Fibroblast of the aortic adventitia (primary cell): ENCODE results near the gene PARD6B. TPM values are rescaled to one million over a fixed set of nuclear protein-coding genes. Genes with fewer than 3 reads are reported as not detected.
"Not testable (repeated sequence)": the region's sequence is repeated elsewhere in the genome, so short reads cannot be mapped to it uniquely, and the experiment has no call there.

Experiments
- DNase-seq: peaks from one replicate; pipeline ENCODE4 v3.0.0-alpha.2; 2010; ENCODE audit warnings: low read depth
- H3K4me3 ChIP-seq: 2 replicates; pipeline ENCODE4 v1.5.1; 2011; ENCODE audit warnings: low read depth, mild to moderate bottlenecking, control low read depth, low read length, moderate library complexity
- CTCF ChIP-seq: IDR thresholded peaks from 2 replicates; pipeline ENCODE4 v1.5.1; 2011; ENCODE audit warnings: mild to moderate bottlenecking, low read length, control low read depth, inconsistent platforms; ENCODE audit not compliant: insufficient read depth
- total RNA-seq: library from RNA; depleted of rRNA; stranded (reverse); fragments of >200 nt; gene quantifications from 2 replicates; pipeline ENCODE4 v1.2.3, GENCODE V29; 2012; ENCODE audit warnings: low replicate concordance

Gene PARD6B
- total RNA-seq, 1 donor = 1.5 TPM

- no peak for DNase-seq
- no peak for TF ChIP-seq CTCF
- peak overlapping the region; percentile 49 for H3K4me3 ChIP-seq
These were observed 62.9 kb downstream of the PARD6B start for GRCh38 chr20:50794181-50794845.

- TF ChIP-seq CTCF = peak; percentile 62
- H3K4me3 ChIP-seq = peak within 1 kb of the TSS; percentile 78
- peak; percentile 70 for DNase-seq
These were observed 63.7 kb downstream of the PARD6B start, which contains the start of gene BCAS4 for GRCh38 chr20:50794846-50795634. TSS of gene BCAS4 (plus strand) at chr20:50795061. CDS start at chr20:50795084, 23 bp downstream.

- TF ChIP-seq CTCF = no peak
- DNase-seq = no peak
- H3K4me3 ChIP-seq = no peak overlapping the region
These were observed 65.8 kb downstream of the PARD6B start for GRCh38 chr20:50797142-50797541.

- TF ChIP-seq CTCF = no peak
- no peak for DNase-seq
- no peak overlapping the region for H3K4me3 ChIP-seq
These were observed 67.3 kb downstream of the PARD6B start for GRCh38 chr20:50798650-50799049.

- no peak overlapping the region for H3K4me3 ChIP-seq
- DNase-seq = no peak
- no peak for TF ChIP-seq CTCF
These were observed 68.0 kb downstream of the PARD6B start for GRCh38 chr20:50799176-50799889.

- no peak overlapping the region for H3K4me3 ChIP-seq
- DNase-seq = no peak
- no peak for TF ChIP-seq CTCF
These were observed 68.6 kb downstream of the PARD6B start for GRCh38 chr20:50799890-50800550.

GRCh38 chr20:50800986-50801746 lies 69.8 kb downstream of the PARD6B start:
- DNase-seq, H3K4me3 ChIP-seq: not testable (repeated sequence)
